Measurements from ENCODE around the gene TCF4.
A peak's percentile ranks its signal among the peaks of the same experiment; 100 is the strongest.

Gene TCF4

DNA sequence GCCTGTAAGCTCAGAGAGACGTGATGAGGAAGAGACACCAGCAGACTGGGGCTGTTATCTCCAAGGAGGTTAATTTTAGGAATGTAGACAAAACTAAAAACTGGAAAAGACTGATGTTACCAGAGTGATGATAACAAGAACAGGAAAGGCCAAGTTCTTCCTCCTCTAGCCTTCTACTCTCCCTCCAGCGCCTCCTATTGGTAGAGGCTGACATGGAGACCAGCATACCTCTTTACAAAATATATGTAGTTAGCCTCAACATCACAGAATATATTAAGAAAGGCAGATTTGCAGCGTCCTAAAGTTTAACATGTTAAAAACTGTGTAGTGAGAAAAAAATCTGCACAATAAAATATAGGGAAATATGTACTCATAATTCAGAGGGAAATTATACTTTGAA lies 66.0 kb downstream of the TCF4 start:
- H3K4me1 ChIP-seq (ENCODE audit: control insufficient read depth, insufficient read depth, low read length) = peaks cover 18% of the 10 kb centered on the region
- no peaks in the 10 kb centered on the region for H3K9me3 ChIP-seq (ENCODE audit: control insufficient read depth, insufficient read depth, low read length)
- H3K9ac ChIP-seq (ENCODE audit: low read depth, low read length) = no peak overlapping the region
- H3K4me3 ChIP-seq (ENCODE audit: low read depth, low read length) = no peak overlapping the region
- H3K27ac ChIP-seq (ENCODE audit: low read depth, low read length) = no peak overlapping the region
- no peaks in the 10 kb centered on the region for H3K36me3 ChIP-seq (ENCODE audit: control insufficient read depth, insufficient read depth, low read length)
- no peaks in the 10 kb centered on the region for H3K27me3 ChIP-seq (ENCODE audit: control insufficient read depth, insufficient read depth, low read length)

- Histone ChIP-seq H3K36me3 (ENCODE audit: control insufficient read depth, insufficient read depth, low read length) (no peaks in the 10 kb centered on the region), H3K27me3 (ENCODE audit: control insufficient read depth, insufficient read depth, low read length) (no peaks in the 10 kb centered on the region), H3K27ac (ENCODE audit: low read depth, low read length) (no peak overlapping the region), H3K9ac (ENCODE audit: low read depth, low read length) (no peak overlapping the region), H3K9me3 (ENCODE audit: control insufficient read depth, insufficient read depth, low read length) (no peaks in the 10 kb centered on the region), H3K4me3 (ENCODE audit: low read depth, low read length) (no peak overlapping the region), H3K4me1 (ENCODE audit: control insufficient read depth, insufficient read depth, low read length) (peaks cover 21% of the 10 kb centered on the region)
Measured at GRCh38 chr18:55517055-55517454, 70.9 kb downstream of the TCF4 start.

GRCh38 chr18:55515941-55516710 lies 71.9 kb downstream of the TCF4 start:
- H3K9me3 ChIP-seq (ENCODE audit: control insufficient read depth, insufficient read depth, low read length) = no peaks in the 10 kb centered on the region
- H3K4me1 ChIP-seq (ENCODE audit: control insufficient read depth, insufficient read depth, low read length) = peaks cover 25% of the 10 kb centered on the region
- H3K27me3 ChIP-seq (ENCODE audit: control insufficient read depth, insufficient read depth, low read length) = no peaks in the 10 kb centered on the region
- no peak overlapping the region for H3K9ac ChIP-seq (ENCODE audit: low read depth, low read length)
- no peak overlapping the region for H3K27ac ChIP-seq (ENCODE audit: low read depth, low read length)
- H3K4me3 ChIP-seq (ENCODE audit: low read depth, low read length) = no peak overlapping the region
- no peaks in the 10 kb centered on the region for H3K36me3 ChIP-seq (ENCODE audit: control insufficient read depth, insufficient read depth, low read length)

DNA sequence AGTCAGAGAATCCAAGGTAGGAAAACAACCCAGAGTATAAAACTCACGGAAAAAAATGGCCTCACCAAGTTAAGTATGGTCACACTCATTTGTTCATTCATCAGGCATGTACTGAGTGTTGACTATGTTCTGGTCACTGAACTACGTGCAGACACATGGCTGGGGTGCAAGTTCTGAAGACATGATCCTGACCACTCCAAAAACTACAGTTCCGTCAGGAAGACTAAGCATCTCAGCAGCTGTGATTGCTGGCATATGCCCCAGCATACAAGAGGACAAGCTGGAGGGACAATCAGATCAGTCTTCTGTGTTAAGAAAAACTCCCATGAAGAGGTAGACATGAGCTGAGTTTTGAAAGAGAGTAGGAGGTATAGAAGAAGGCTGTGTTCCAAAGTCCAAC lies 72.8 kb downstream of the TCF4 start:
- no peak overlapping the region for H3K27ac ChIP-seq (ENCODE audit: low read depth, low read length)
- peaks cover 34% of the 10 kb centered on the region for H3K4me1 ChIP-seq (ENCODE audit: control insufficient read depth, insufficient read depth, low read length)
- H3K27me3 ChIP-seq (ENCODE audit: control insufficient read depth, insufficient read depth, low read length) = no peaks in the 10 kb centered on the region
- no peak overlapping the region for H3K4me3 ChIP-seq (ENCODE audit: low read depth, low read length)
- H3K9me3 ChIP-seq (ENCODE audit: control insufficient read depth, insufficient read depth, low read length) = no peaks in the 10 kb centered on the region
- H3K36me3 ChIP-seq (ENCODE audit: control insufficient read depth, insufficient read depth, low read length) = no peaks in the 10 kb centered on the region
- H3K9ac ChIP-seq (ENCODE audit: low read depth, low read length) = no peak overlapping the region

DNA sequence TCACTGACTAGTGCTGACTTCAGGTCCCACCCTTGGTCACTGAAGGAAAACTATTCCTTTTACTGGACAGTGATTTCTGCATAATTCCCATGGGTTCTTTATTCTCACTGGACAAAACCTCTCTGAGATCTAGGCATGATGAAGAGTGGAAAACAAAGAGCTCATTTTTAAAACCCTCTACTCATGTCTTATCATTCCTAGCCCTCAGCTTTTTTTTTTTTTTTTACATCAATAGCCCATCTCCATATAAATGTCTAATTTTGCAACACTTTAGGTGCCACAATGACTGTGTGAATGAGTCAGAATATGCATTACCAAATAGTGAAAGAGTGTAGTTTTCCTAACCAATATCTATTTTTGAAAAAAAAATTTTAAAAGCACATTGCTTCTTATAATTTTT lies 74.8 kb downstream of the TCF4 start:
- Histone ChIP-seq H3K27ac (ENCODE audit: low read depth, low read length) (peak overlapping the region; percentile 21), H3K4me3 (ENCODE audit: low read depth, low read length) (no peak overlapping the region), H3K36me3 (ENCODE audit: control insufficient read depth, insufficient read depth, low read length) (no peaks in the 10 kb centered on the region), H3K27me3 (ENCODE audit: control insufficient read depth, insufficient read depth, low read length) (no peaks in the 10 kb centered on the region), H3K9ac (ENCODE audit: low read depth, low read length) (no peak overlapping the region), H3K9me3 (ENCODE audit: control insufficient read depth, insufficient read depth, low read length) (no peaks in the 10 kb centered on the region), H3K4me1 (ENCODE audit: control insufficient read depth, insufficient read depth, low read length) (peaks cover 45% of the 10 kb centered on the region)

DNA sequence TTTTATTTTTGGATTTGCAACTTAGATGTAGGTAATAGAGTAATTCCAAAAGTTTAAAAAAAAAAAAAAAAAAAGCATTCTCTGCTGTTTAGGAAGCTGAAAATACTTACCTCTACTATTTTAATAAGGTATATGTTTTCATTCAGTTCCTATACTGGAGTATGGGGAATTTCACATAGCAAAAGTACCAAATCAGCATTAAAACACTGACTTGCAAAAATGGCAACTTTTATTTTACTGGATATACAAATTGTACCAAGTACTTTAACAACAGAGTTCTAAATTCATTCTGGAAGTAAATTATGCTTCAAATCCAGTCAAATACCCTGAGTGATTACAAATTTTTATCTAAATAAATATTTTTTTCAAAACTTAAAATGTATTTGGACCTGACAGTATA lies 76.7 kb downstream of the TCF4 start:
- H3K4me1 ChIP-seq (ENCODE audit: control insufficient read depth, insufficient read depth, low read length) = peaks cover 45% of the 10 kb centered on the region
- no peak overlapping the region for H3K4me3 ChIP-seq (ENCODE audit: low read depth, low read length)
- H3K9ac ChIP-seq (ENCODE audit: low read depth, low read length) = peak overlapping the region; percentile 10; the same call in 1 of the 2 replicates

DNA sequence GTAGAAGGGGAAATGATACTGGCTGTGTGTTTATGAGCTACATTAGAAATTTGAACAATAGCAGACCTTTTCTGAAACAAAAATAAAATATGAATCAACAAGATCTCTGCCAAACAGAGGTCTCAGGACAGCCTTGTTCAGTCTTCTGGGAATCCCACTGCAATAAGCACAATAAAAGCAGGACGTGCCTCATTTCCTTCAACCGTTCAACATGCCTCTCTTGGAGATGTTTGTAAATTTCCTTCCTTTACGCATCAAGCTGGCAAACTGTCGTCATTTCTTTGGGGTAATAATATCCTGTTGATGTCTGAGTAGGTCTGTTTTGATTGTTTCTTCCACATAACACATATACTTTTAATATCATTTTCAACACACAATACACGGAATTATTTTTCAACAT lies 77.2 kb downstream of the TCF4 start:
- H3K4me1 ChIP-seq (ENCODE audit: control insufficient read depth, insufficient read depth, low read length) = peaks cover 45% of the 10 kb centered on the region
- peak overlapping the region; percentile 10; the same call in 1 of the 2 replicates for H3K9ac ChIP-seq (ENCODE audit: low read depth, low read length)
- H3K27ac ChIP-seq (ENCODE audit: low read depth, low read length) = peak overlapping the region; percentile 62

More for the DNA sequence above, 76.7 kb downstream of the TCF4 start:
- H3K36me3 ChIP-seq (ENCODE audit: control insufficient read depth, insufficient read depth, low read length) = no peaks in the 10 kb centered on the region
- peak overlapping the region; percentile 62 for H3K27ac ChIP-seq (ENCODE audit: low read depth, low read length)
- no peaks in the 10 kb centered on the region for H3K9me3 ChIP-seq (ENCODE audit: control insufficient read depth, insufficient read depth, low read length)
- no peaks in the 10 kb centered on the region for H3K27me3 ChIP-seq (ENCODE audit: control insufficient read depth, insufficient read depth, low read length)

DNA sequence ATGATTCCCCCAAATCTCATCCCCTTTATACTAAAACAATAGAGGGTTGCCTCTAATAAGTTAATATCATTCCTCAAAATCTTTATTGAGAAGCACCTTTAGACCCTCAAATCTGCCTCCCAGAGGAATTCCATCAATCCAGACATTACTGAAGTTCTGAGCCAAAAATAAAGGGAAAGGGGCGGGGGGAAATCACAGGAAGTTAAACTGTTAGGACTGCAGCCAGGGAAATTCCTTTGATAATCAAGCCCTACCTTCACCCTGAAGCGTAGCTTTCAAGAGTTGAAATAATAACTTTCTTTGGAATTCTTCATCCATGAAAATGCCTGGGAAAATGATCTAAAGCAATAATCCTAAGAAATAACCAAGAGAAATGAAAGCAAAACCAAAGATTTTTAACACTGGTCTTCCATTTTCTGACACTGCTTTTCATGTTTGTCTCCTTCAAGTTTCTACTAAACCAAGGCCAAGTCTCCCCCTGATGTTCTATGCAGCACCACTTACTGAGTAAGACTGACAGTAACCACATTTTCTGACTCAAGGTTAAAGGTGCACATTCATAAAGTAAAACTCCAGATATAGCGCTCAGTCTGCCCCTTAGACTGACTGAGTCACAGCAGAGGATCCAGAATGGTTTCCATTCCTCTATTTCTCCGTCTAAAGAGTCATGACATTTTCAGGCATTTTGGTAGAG lies 78.2 kb downstream of the TCF4 start:
- no peak overlapping the region for H3K9ac ChIP-seq (ENCODE audit: low read depth, low read length)
- peaks cover 45% of the 10 kb centered on the region for H3K4me1 ChIP-seq (ENCODE audit: control insufficient read depth, insufficient read depth, low read length)
- H3K36me3 ChIP-seq (ENCODE audit: control insufficient read depth, insufficient read depth, low read length) = no peaks in the 10 kb centered on the region
- H3K27me3 ChIP-seq (ENCODE audit: control insufficient read depth, insufficient read depth, low read length) = no peaks in the 10 kb centered on the region
- H3K4me3 ChIP-seq (ENCODE audit: low read depth, low read length) = no peak overlapping the region
- no peaks in the 10 kb centered on the region for H3K9me3 ChIP-seq (ENCODE audit: control insufficient read depth, insufficient read depth, low read length)
- peak overlapping the region; percentile 62 for H3K27ac ChIP-seq (ENCODE audit: low read depth, low read length)

More for the DNA sequence above, 77.2 kb downstream of the TCF4 start:
- no peaks in the 10 kb centered on the region for H3K27me3 ChIP-seq (ENCODE audit: control insufficient read depth, insufficient read depth, low read length)
- H3K9me3 ChIP-seq (ENCODE audit: control insufficient read depth, insufficient read depth, low read length) = no peaks in the 10 kb centered on the region
- no peak overlapping the region for H3K4me3 ChIP-seq (ENCODE audit: low read depth, low read length)
- H3K36me3 ChIP-seq (ENCODE audit: control insufficient read depth, insufficient read depth, low read length) = no peaks in the 10 kb centered on the region

DNA sequence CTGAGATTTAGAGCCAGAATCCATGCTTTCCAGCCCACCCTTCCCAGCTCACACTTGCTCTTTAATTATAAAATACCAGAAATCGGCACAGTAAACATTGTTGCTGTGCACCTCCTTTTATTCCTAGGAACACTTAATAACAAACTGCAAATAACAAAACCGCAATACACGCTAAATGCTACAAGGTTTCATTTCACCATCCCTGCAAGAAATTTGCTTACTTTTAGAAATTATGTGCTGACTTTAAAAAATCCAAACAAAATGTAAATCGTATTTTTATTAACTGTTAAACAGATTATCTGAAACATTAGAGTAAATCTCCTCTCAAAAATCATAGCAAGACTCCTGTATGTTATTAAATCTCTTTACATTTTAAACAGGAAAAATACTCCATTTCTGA lies 79.3 kb downstream of the TCF4 start:
- no peaks in the 10 kb centered on the region for H3K27me3 ChIP-seq (ENCODE audit: control insufficient read depth, insufficient read depth, low read length)
- no peak overlapping the region for H3K9ac ChIP-seq (ENCODE audit: low read depth, low read length)
- H3K9me3 ChIP-seq (ENCODE audit: control insufficient read depth, insufficient read depth, low read length) = no peaks in the 10 kb centered on the region
- no peak overlapping the region for H3K4me3 ChIP-seq (ENCODE audit: low read depth, low read length)
- H3K4me1 ChIP-seq (ENCODE audit: control insufficient read depth, insufficient read depth, low read length) = peaks cover 38% of the 10 kb centered on the region
- H3K36me3 ChIP-seq (ENCODE audit: control insufficient read depth, insufficient read depth, low read length) = no peaks in the 10 kb centered on the region
- no peak overlapping the region for H3K27ac ChIP-seq (ENCODE audit: low read depth, low read length)

DNA sequence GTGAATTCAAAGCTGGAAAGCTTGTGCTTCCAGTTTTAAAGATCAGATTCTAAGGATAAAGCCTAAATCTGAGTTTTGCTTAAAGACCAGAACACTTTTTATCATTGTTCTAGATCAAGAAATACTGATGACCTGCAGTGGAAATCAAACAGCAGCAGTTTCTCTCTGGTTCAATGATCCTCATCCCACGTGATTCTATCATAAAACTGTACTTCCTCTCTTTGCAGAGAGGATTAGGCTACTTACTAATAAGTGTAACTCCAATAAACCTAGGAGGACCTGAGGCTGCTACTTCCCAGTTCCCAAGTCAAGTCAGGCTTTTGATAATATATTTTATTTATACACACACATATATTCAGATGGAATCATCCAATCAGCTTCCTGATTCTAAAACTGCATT lies 81.9 kb downstream of the TCF4 start:
- Histone ChIP-seq H3K9me3 (ENCODE audit: control insufficient read depth, insufficient read depth, low read length) (no peaks in the 10 kb centered on the region), H3K4me3 (ENCODE audit: low read depth, low read length) (no peak overlapping the region), H3K36me3 (ENCODE audit: control insufficient read depth, insufficient read depth, low read length) (no peaks in the 10 kb centered on the region), H3K4me1 (ENCODE audit: control insufficient read depth, insufficient read depth, low read length) (peaks cover 42% of the 10 kb centered on the region), H3K27ac (ENCODE audit: low read depth, low read length) (no peak overlapping the region), H3K9ac (ENCODE audit: low read depth, low read length) (no peak overlapping the region), H3K27me3 (ENCODE audit: control insufficient read depth, insufficient read depth, low read length) (no peaks in the 10 kb centered on the region)

DNA sequence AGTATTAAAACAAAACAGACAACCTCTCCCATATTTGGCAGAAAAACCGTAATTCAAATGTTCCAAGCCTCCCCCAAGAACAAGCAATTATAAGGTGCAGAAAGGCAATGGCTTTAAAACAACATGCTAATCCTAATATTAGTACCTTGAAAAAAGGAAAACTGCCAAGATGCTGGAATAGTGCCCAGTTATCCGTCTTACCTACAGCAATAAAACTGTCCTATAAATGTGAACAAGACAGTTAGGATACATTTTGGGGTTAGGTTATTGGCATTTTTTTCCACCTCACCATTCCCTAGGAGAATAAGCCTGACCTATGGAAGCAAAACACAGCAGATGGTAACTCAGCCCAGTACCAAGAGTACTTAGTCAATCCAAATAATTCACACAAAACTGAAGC lies 83.2 kb downstream of the TCF4 start:
- Histone ChIP-seq H3K36me3 (ENCODE audit: control insufficient read depth, insufficient read depth, low read length) (no peaks in the 10 kb centered on the region), H3K9me3 (ENCODE audit: control insufficient read depth, insufficient read depth, low read length) (no peaks in the 10 kb centered on the region), H3K4me3 (ENCODE audit: low read depth, low read length) (no peak overlapping the region), H3K27me3 (ENCODE audit: control insufficient read depth, insufficient read depth, low read length) (no peaks in the 10 kb centered on the region), H3K27ac (ENCODE audit: low read depth, low read length) (no peak overlapping the region), H3K9ac (ENCODE audit: low read depth, low read length) (no peak overlapping the region), H3K4me1 (ENCODE audit: control insufficient read depth, insufficient read depth, low read length) (peaks cover 41% of the 10 kb centered on the region)
